DND-41 (cell line): ENCODE data around the gene MMP2.

ENCODE experiments used
- CTCF ChIP-seq: IDR thresholded peaks from 2 replicates; pipeline ENCODE4 v1.5.1; 2012; ENCODE audit warnings: borderline replicate concordance, low read length, moderate library complexity, mild to moderate bottlenecking; ENCODE audit not compliant: poor library complexity, severe bottlenecking; ENCODE audit errors: extremely low read depth
- EZH2 ChIP-seq: IDR thresholded peaks from 3 replicates; pipeline ENCODE4 v1.6.1; 2012; ENCODE audit warnings: borderline replicate concordance, low read depth, mild to moderate bottlenecking, moderate library complexity, low read length, inconsistent platforms; ENCODE audit not compliant: severe bottlenecking

- TF ChIP-seq CTCF (no peak), EZH2 (no peak)
Observed at GRCh38 chr16:55433535-55433934, 45.5 kb upstream of the MMP2 start.
